MM.1S (cell line): ENCODE data around the gene ST8SIA5.

Source experiments
- EZH2 ChIP-seq: fragments of 300-600 bp; sonication (generic); optimal IDR thresholded peaks from 2 replicates; pipeline ENCODE3; 2017; ENCODE audit warnings: low read depth, mild to moderate bottlenecking, antibody characterized with exemption, low read length, mixed read lengths
- EZH2phosphoT487 ChIP-seq: fragments of 300-600 bp; sonication (generic); IDR thresholded peaks from 2 replicates; pipeline ENCODE4 v1.6.1; 2018; ENCODE audit warnings: antibody characterized with exemption, low read length
- TF ChIP-seq, protein P1 (sequence below): fragments of 300-600 bp; sonication (generic); IDR thresholded peaks from 2 replicates; pipeline ENCODE4 v1.5.1; 2016; ENCODE audit warnings: antibody characterized with exemption, low read length, mixed read lengths

- TF ChIP-seq, protein P1, sequence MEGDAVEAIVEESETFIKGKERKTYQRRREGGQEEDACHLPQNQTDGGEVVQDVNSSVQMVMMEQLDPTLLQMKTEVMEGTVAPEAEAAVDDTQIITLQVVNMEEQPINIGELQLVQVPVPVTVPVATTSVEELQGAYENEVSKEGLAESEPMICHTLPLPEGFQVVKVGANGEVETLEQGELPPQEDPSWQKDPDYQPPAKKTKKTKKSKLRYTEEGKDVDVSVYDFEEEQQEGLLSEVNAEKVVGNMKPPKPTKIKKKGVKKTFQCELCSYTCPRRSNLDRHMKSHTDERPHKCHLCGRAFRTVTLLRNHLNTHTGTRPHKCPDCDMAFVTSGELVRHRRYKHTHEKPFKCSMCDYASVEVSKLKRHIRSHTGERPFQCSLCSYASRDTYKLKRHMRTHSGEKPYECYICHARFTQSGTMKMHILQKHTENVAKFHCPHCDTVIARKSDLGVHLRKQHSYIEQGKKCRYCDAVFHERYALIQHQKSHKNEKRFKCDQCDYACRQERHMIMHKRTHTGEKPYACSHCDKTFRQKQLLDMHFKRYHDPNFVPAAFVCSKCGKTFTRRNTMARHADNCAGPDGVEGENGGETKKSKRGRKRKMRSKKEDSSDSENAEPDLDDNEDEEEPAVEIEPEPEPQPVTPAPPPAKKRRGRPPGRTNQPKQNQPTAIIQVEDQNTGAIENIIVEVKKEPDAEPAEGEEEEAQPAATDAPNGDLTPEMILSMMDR = no peak
- TF ChIP-seq EZH2 (no peak), EZH2phosphoT487 (no peak)
Measured at GRCh38 chr18:46736135-46736534, 20.7 kb downstream of the ST8SIA5 start.
